Measurements from ENCODE around the gene KMT5C.

The KMT5C gene

DNA sequence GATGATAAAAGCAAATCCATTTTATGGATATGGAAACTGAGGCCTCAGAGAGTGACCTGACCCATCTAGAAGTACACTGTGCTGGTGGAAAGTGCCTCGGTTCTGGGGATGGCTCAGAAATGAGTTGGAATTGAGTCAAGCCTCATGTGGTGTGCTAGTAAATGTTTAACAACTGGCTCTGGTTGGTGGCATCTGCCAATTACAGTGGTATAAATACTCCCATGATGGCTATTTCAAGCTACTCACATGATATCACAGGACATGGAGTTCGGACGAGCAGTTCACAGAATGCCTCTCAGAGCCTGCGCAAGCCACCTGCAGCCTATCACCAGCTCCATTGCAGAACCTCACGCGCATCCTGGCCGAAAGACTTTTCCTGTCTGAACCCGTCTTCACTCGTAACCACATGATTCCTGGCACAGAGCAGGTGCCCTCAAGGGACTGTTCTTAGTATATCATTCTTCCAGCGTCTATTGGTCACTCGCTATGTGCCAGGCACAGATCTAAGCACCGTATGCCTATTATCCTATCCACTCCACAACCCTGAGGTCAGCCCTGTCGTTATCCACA lies 23.6 kb upstream of the KMT5C start:
- TF ChIP-seq, protein P1, sequence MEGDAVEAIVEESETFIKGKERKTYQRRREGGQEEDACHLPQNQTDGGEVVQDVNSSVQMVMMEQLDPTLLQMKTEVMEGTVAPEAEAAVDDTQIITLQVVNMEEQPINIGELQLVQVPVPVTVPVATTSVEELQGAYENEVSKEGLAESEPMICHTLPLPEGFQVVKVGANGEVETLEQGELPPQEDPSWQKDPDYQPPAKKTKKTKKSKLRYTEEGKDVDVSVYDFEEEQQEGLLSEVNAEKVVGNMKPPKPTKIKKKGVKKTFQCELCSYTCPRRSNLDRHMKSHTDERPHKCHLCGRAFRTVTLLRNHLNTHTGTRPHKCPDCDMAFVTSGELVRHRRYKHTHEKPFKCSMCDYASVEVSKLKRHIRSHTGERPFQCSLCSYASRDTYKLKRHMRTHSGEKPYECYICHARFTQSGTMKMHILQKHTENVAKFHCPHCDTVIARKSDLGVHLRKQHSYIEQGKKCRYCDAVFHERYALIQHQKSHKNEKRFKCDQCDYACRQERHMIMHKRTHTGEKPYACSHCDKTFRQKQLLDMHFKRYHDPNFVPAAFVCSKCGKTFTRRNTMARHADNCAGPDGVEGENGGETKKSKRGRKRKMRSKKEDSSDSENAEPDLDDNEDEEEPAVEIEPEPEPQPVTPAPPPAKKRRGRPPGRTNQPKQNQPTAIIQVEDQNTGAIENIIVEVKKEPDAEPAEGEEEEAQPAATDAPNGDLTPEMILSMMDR (IDR thresholded peaks at IDR 0.05; ENCODE audit: control insufficient read depth, extremely low read depth, insufficient read depth): no peak
- DNase-seq (ENCODE audit: low read depth): no peak
- no peak overlapping the region for H3K4me3 ChIP-seq (ENCODE audit: low read depth, low read length)

DNA sequence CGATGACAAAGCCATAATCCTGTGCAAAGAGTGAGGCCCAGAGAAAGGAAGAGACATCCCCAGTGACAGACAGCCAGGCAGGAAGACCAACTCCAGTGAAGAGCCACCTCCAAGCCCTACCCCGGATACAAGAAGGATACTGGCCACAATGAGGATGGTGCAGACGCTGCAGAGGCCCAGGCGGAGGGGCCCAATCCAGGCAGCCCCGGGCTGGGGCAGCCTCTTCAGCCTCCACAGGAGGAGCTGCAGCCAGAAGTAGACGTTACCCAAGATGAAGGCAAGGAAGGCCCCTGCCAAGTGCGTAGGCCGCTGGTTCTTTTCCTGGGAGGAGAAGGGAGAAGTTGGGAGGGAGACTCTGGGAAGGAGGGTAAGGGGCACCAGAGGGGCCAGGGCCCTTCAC lies 23.0 kb upstream of the KMT5C start:
- DNase-seq (ENCODE audit: low read depth): no peak
- TF ChIP-seq, protein P1 (IDR thresholded peaks at IDR 0.05; ENCODE audit: control insufficient read depth, extremely low read depth, insufficient read depth): no peak
- H3K4me3 ChIP-seq (ENCODE audit: low read depth, low read length): no peak overlapping the region

DNA sequence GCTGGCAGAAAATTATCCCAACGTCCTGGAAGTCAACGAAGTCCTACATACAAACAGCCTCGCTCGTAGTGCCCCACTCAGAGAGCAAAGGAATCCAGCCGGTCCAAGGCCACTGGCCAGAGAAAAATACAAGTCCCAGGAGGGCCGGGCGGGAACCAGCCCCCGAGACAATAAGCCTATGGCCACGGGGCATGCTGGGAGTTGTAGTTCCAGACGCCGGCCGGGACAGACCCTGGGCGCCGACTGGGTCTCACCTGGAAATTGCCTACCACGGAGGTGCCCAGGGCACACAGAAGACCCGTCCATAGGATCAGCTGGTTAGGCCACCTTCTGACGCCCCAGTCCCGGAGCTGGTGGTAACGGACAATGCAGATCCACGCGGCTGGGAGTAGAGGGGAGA lies 19.9 kb upstream of the KMT5C start:
- H3K4me3 ChIP-seq (ENCODE audit: low read depth, low read length): no peak overlapping the region
- DNase-seq (ENCODE audit: low read depth): no peak
- TF ChIP-seq, protein P1 (IDR thresholded peaks at IDR 0.05; ENCODE audit: control insufficient read depth, extremely low read depth, insufficient read depth): no peak

DNA sequence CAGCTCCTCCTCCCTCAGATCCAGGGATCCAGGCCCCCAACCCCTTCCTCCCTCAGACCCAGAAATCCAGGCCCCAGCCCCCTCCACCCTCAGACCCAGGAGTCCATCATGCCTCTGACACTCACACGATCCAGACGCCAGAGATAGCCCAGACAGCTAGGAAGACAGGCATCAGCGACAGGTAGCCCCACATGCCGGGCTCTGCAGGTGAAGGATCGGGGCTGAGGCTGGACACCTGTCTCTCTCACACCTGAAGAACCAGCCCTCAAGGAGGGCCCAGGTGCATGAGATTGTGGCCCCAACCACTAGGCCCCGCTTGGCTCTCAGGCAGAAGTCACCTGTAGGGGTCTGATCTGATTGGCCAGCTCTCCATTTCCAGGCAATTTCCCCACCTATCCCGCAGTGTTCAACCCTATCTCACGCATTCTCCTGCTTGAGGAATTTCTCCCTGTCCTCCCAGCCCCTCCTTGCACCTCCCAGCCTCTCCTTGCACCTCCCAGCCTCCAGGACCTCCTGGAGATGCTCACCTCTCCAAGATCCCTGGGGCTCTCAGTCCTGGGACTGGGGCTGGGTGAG lies 18.7 kb upstream of the KMT5C start:
- no peak for DNase-seq (ENCODE audit: low read depth)
- no peak overlapping the region for H3K4me3 ChIP-seq (ENCODE audit: low read depth, low read length)
- TF ChIP-seq, protein P1 (IDR thresholded peaks at IDR 0.05; ENCODE audit: control insufficient read depth, extremely low read depth, insufficient read depth): no peak

DNA sequence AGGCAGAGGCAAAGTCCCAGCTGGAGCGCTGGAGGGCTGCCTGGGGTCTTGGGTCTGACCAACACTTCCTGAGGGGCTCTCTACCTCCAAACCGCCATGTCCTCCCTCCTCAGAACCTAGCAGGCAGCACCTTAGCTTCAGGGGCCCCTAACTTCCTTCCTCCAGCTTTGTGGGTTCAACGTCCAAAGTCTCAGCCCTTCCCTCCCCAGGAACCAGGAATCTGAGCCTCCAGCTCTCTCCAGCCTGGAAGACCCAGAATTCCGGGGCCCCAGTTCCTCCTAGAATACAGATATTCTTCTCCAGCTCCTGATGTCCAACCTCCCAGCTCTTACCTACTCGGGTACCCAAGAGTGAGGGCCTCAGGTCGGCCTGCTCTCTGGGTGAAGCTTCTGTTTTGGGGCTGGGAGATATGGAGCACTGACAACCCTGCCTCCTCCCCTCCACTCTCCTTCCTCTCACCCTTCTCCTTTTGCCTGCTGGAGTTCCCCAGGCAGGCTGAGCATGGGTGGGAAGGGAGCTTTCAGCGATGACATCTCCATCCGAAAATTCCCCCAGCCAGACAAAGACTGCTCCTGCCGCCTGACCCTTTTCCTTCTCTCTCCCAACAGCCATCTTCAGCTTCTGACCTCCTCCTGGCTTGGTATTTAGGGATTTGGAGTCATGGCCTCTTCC lies 18.1 kb upstream of the KMT5C start:
- TF ChIP-seq, protein P1 (IDR thresholded peaks at IDR 0.05; ENCODE audit: control insufficient read depth, extremely low read depth, insufficient read depth): no peak
- no peak for DNase-seq (ENCODE audit: low read depth)
- no peak overlapping the region for H3K4me3 ChIP-seq (ENCODE audit: low read depth, low read length)

DNA sequence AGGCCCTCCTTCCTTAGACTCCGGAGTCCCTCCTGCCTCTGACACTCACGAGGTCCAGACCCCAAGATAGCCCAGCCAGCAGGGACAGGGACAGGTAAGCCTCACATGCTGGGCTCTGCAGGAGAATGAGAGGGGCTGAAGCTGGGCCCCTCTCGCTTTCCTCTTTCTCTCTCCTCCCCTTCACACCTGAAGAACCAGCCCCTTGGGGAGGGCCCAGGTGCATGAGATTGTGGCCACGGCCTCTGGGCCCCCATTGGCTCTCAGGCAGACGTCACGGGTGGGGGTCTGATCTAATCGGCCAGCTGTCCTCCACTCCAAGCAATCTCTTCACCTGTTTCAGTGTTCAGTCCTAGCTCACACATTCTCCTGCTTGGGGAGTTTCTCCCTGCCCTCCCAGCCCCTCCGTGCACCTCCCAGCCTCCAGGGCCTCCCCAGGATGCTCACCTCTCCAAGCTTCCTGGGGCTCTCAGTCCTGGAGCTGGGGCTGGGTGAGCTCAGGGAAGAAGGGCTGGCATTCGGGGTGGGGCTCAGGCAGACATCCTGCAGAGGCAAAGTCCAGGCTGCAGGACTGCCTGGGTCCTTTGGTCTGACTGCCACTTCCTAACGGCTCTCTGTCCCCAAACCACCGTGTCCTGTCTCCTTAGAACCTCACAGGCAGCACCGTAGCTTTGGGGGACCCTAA lies 17.3 kb upstream of the KMT5C start:
- DNase-seq (ENCODE audit: low read depth): no peak
- TF ChIP-seq, protein P1 (IDR thresholded peaks at IDR 0.05; ENCODE audit: control insufficient read depth, extremely low read depth, insufficient read depth): no peak
- H3K4me3 ChIP-seq (ENCODE audit: low read depth, low read length): no peak overlapping the region
